Stimulated activated naive B cell treated with anti-CD40 and anti-IgM and Interleukin-4, amounts not matched to agents 10 μg/mL and 1 μg/mL and 100 μg/mL, for 72 hours (primary cell): ENCODE measurements around the gene ATG14.
A peak's percentile ranks its signal among the peaks of the same experiment; 100 is the strongest.
"Not testable (repeated sequence)": the region's sequence is repeated elsewhere in the genome, so short reads cannot be mapped to it uniquely, and the experiment has no call there.

Experiments used
- ATAC-seq, 2 donors: fragments of 150-1000 bp; cut with Tn5 transposase; replicated peaks; 2 replicates each; pipeline ENCODE4 v1.10.0; 2021; ENCODE audit warnings: moderate library complexity in 1 of 2
- DNase-seq: peaks from one replicate; pipeline ENCODE4 v3.0.0; 2021
- H3K27ac Mint-ChIP-seq: one replicate; pipeline ENCODE4 v1.8.0; 2022; ENCODE audit warnings: mild to moderate bottlenecking, mixed read lengths
- H3K27me3 Mint-ChIP-seq, 2 donors: one replicate each; pipeline ENCODE4 v1.8.0; 2022; ENCODE audit warnings: mixed read lengths in 2 of 2
- H3K36me3 Mint-ChIP-seq, 2 donors: one replicate each; pipeline ENCODE4 v1.8.0; 2022; ENCODE audit warnings: mixed read lengths in 2 of 2, mild to moderate bottlenecking in 1 of 2
- H3K4me1 Mint-ChIP-seq, 2 donors: one replicate each; pipeline ENCODE4 v1.8.0; 2022; ENCODE audit warnings: mixed read lengths in 2 of 2, mild to moderate bottlenecking in 1 of 2
- H3K4me3 Mint-ChIP-seq, 2 donors: one replicate each; pipeline ENCODE4 v1.8.0; 2022; ENCODE audit warnings: mild to moderate bottlenecking in 2 of 2, mixed read lengths in 2 of 2, moderate library complexity in 1 of 2
- H3K9me3 Mint-ChIP-seq, 2 donors: one replicate each; pipeline ENCODE4 v1.8.0; 2022; ENCODE audit warnings: mixed read lengths in 2 of 2, mild to moderate bottlenecking in 1 of 2

ATG14 gene

GRCh38 chr14:55387121-55387520, 24.5 kb downstream of the ATG14 start:
- Mint-ChIP-seq H3K4me3 (no peak overlapping the region), H3K27me3 (no peaks in the 10 kb centered on the region), H3K27ac (no peak overlapping the region), H3K9me3 (no peaks in the 10 kb centered on the region), H3K36me3 (peaks cover 31 to 32% of the 10 kb centered on the region in 2 donors), H3K4me1 (peaks cover 0 to 5% of the 10 kb centered on the region in 2 donors)
- DNase-seq (no peak), ATAC-seq (no peak)

- Mint-ChIP-seq H3K27me3 (no peaks in the 10 kb centered on the region), H3K4me1 (peaks cover 0 to 5% of the 10 kb centered on the region in 2 donors), H3K9me3 (no peaks in the 10 kb centered on the region), H3K4me3 (no peak overlapping the region), H3K27ac (no peak overlapping the region), H3K36me3 (peaks cover 37% of the 10 kb centered on the region in 2 donors)
- DNase-seq = no peak
- no peak for ATAC-seq
Observed at GRCh38 chr14:55386037-55386808, 25.4 kb downstream of the ATG14 start.

GRCh38 chr14:55384536-55384935, 27.1 kb downstream of the ATG14 start:
- H3K9me3 Mint-ChIP-seq = no peaks in the 10 kb centered on the region
- H3K27ac Mint-ChIP-seq = no peak overlapping the region
- ATAC-seq (no peak), DNase-seq (no peak)
- peaks cover 34 to 41% of the 10 kb centered on the region in 2 donors for H3K36me3 Mint-ChIP-seq
- H3K27me3 Mint-ChIP-seq = no peaks in the 10 kb centered on the region
- H3K4me3 Mint-ChIP-seq = no peak overlapping the region
- peaks cover 0 to 5% of the 10 kb centered on the region in 2 donors for H3K4me1 Mint-ChIP-seq

GRCh38 chr14:55383541-55384140, 28.0 kb downstream of the ATG14 start:
- no peaks in the 10 kb centered on the region for H3K27me3 Mint-ChIP-seq
- H3K36me3 Mint-ChIP-seq = peaks cover 34 to 42% of the 10 kb centered on the region in 2 donors
- no peak overlapping the region for H3K4me3 Mint-ChIP-seq
- H3K9me3 Mint-ChIP-seq = no peaks in the 10 kb centered on the region
- DNase-seq (no peak), ATAC-seq (no peak)
- peaks cover 0 to 5% of the 10 kb centered on the region in 2 donors for H3K4me1 Mint-ChIP-seq
- H3K27ac Mint-ChIP-seq = no peak overlapping the region

GRCh38 chr14:55383056-55383466, 28.6 kb downstream of the ATG14 start:
- Mint-ChIP-seq H3K27ac (peak overlapping the region; percentile 74), H3K36me3 (peaks cover 33 to 44% of the 10 kb centered on the region in 2 donors)
- H3K9me3 Mint-ChIP-seq, ATAC-seq, H3K4me3 Mint-ChIP-seq, H3K27me3 Mint-ChIP-seq, DNase-seq, H3K4me1 Mint-ChIP-seq: not testable (repeated sequence)

- Mint-ChIP-seq H3K36me3 (peaks cover 34 to 46% of the 10 kb centered on the region in 2 donors), H3K4me3 (no peak overlapping the region), H3K4me1 (peaks cover 0 to 5% of the 10 kb centered on the region in 2 donors), H3K27ac (no peak overlapping the region), H3K27me3 (no peaks in the 10 kb centered on the region), H3K9me3 (no peaks in the 10 kb centered on the region)
- no peak for DNase-seq
- ATAC-seq = no peak
Observed at GRCh38 chr14:55382483-55382882, 29.1 kb downstream of the ATG14 start.

GRCh38 chr14:55381561-55381960, 30.1 kb downstream of the ATG14 start:
- no peak for ATAC-seq
- Mint-ChIP-seq H3K4me3 (no peak overlapping the region), H3K27me3 (no peaks in the 10 kb centered on the region), H3K27ac (no peak overlapping the region), H3K4me1 (no peaks in the 10 kb centered on the region), H3K9me3 (no peaks in the 10 kb centered on the region), H3K36me3 (peaks cover 37 to 47% of the 10 kb centered on the region in 2 donors)
- DNase-seq = no peak

- no peak overlapping the region for H3K4me3 Mint-ChIP-seq
- no peak for ATAC-seq
- H3K9me3 Mint-ChIP-seq = no peaks in the 10 kb centered on the region
- DNase-seq = no peak
- no peaks in the 10 kb centered on the region for H3K27me3 Mint-ChIP-seq
- no peaks in the 10 kb centered on the region for H3K4me1 Mint-ChIP-seq
- peaks cover 41 to 52% of the 10 kb centered on the region in 2 donors for H3K36me3 Mint-ChIP-seq
- no peak overlapping the region for H3K27ac Mint-ChIP-seq
Observed at GRCh38 chr14:55381040-55381439, 30.6 kb downstream of the ATG14 start.

GRCh38 chr14:55377236-55377635, 34.4 kb downstream of the ATG14 start:
- peaks cover 40 to 58% of the 10 kb centered on the region in 2 donors for H3K36me3 Mint-ChIP-seq
- H3K9me3 Mint-ChIP-seq = no peaks in the 10 kb centered on the region
- H3K4me3 Mint-ChIP-seq = no peak overlapping the region
- peaks cover 4 to 22% of the 10 kb centered on the region in 2 donors for H3K4me1 Mint-ChIP-seq
- H3K27me3 Mint-ChIP-seq = no peaks in the 10 kb centered on the region
- DNase-seq (no peak), ATAC-seq (no peak)
- no peak overlapping the region for H3K27ac Mint-ChIP-seq

- H3K4me1 Mint-ChIP-seq = peaks cover 6 to 24% of the 10 kb centered on the region in 2 donors
- H3K36me3 Mint-ChIP-seq = peaks cover 39 to 58% of the 10 kb centered on the region in 2 donors
- no peaks in the 10 kb centered on the region for H3K27me3 Mint-ChIP-seq
- peak overlapping the region; percentile 6 for H3K27ac Mint-ChIP-seq
- DNase-seq (no peak), ATAC-seq (no peak)
- H3K4me3 Mint-ChIP-seq = no peak overlapping the region
- H3K9me3 Mint-ChIP-seq = no peaks in the 10 kb centered on the region
Observed at GRCh38 chr14:55374771-55375170, 36.9 kb downstream of the ATG14 start.

GRCh38 chr14:55373784-55374705, 37.6 kb downstream of the ATG14 start:
- H3K27ac Mint-ChIP-seq = peak overlapping the region; percentile 65
- H3K36me3 Mint-ChIP-seq = peaks cover 43 to 62% of the 10 kb centered on the region in 2 donors
- H3K27me3 Mint-ChIP-seq = no peaks in the 10 kb centered on the region

GRCh38 chr14:55372825-55373224, 38.8 kb downstream of the ATG14 start:
- Mint-ChIP-seq H3K9me3 (no peaks in the 10 kb centered on the region), H3K4me1 (peaks cover 6 to 24% of the 10 kb centered on the region in 2 donors), H3K4me3 (no peak overlapping the region), H3K36me3 (peaks cover 41 to 57% of the 10 kb centered on the region in 2 donors), H3K27ac (peak overlapping the region; percentile 51), H3K27me3 (no peaks in the 10 kb centered on the region)
- no peak for DNase-seq
- no peak for ATAC-seq

More at GRCh38 chr14:55373784-55374705, 37.6 kb downstream of the ATG14 start:
- DNase-seq (peak; percentile 19), ATAC-seq (peak; percentile 97 to 98)
- H3K9me3 Mint-ChIP-seq = no peaks in the 10 kb centered on the region
- peak overlapping the region in 1 of 2 donors; percentile 16 for H3K4me3 Mint-ChIP-seq
- peaks cover 6 to 24% of the 10 kb centered on the region in 2 donors for H3K4me1 Mint-ChIP-seq

GRCh38 chr14:55372423-55372822, 39.2 kb downstream of the ATG14 start:
- Mint-ChIP-seq H3K27me3 (no peaks in the 10 kb centered on the region), H3K4me1 (peaks cover 6 to 24% of the 10 kb centered on the region in 2 donors), H3K9me3 (no peaks in the 10 kb centered on the region), H3K27ac (peak overlapping the region; percentile 84), H3K4me3 (no peak overlapping the region), H3K36me3 (peaks cover 42 to 58% of the 10 kb centered on the region in 2 donors)
- no peak for ATAC-seq
- DNase-seq = no peak

GRCh38 chr14:55370883-55371455, 40.7 kb downstream of the ATG14 start:
- Mint-ChIP-seq H3K4me3 (no peak overlapping the region), H3K36me3 (peaks cover 29 to 46% of the 10 kb centered on the region in 2 donors), H3K9me3 (no peaks in the 10 kb centered on the region), H3K27me3 (no peaks in the 10 kb centered on the region), H3K4me1 (peaks cover 6 to 24% of the 10 kb centered on the region in 2 donors), H3K27ac (peak overlapping the region; percentile 85)
- DNase-seq (no peak), ATAC-seq (no peak)
